ENCODE results near the gene CLDN2. TPM values are rescaled to one million over a fixed set of nuclear protein-coding genes. Genes with fewer than 3 reads are reported as not detected.

CLDN2 gene
- total RNA-seq, 1 experiment from 2014 or later: not detected

DNA sequence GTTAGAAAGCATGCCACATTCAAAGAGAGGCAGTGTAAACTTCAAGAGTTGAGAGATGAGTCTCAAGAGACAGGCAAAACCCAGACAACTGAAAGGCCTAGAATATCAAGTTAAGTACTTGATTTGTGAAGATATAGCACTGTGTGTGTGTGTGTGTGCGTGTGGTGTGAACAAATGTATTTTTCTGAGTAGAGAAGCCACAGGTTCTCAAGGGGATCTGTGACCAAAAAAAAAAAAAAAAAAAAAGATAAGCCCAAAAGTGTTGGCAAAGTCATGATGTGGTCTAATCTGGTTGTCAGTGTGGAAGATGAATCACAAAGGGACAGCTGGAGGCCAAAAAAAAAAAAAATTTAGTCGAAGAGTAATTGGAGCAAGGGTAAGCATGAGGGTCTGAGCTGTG, 20.9 kb upstream of the CLDN2 start:
- H3K36me3 ChIP-seq (ENCODE audit: insufficient read depth, low read length, poor library complexity, severe bottlenecking): no peaks in the 10 kb centered on the region
- H3K4me1 ChIP-seq (ENCODE audit: insufficient read depth, low read length, poor library complexity, severe bottlenecking): no peaks in the 10 kb centered on the region
- no peak overlapping the region for H3K4me3 ChIP-seq (ENCODE audit: low read depth, low read length, poor library complexity, severe bottlenecking)
- H3K27me3 ChIP-seq (replicated peaks; ENCODE audit: insufficient read depth, low read depth, low read length, poor library complexity): no peaks in the 10 kb centered on the region
- no peak overlapping the region for H3K27ac ChIP-seq (ENCODE audit: low read depth, low read length, poor library complexity, severe bottlenecking)
- ChIA-PET CTCF (interaction anchor here (0.7 to 1.5 kb wide), 2 partner anchors 61 to 773 kb away, joined by 7 to 14 read pairs; no protein-coding TSS in a partner anchor), POLR2A (ENCODE audit: low non-redundant PET) (no interaction called here)
- TF ChIP-seq CTCF (conservative IDR thresholded peaks at IDR 0.05; ENCODE audit: low read depth, low read length) (no peak), EZH2 (IDR thresholded peaks at IDR 0.05; ENCODE audit: borderline replicate concordance, low read depth, low read length, poor library complexity, severe bottlenecking) (no peak)
- no peak for DNase-seq (ENCODE audit: low spot score)
- no peaks in the 10 kb centered on the region for H3K9me3 ChIP-seq (ENCODE audit: low read depth, low read length, poor library complexity, severe bottlenecking)
- intact Hi-C loops (cut with micrococcal nuclease; ENCODE audit: unreplicated experiment): loop anchor here (10.0 kb wide), 2 partner anchors 546 to 876 kb away; partner anchors contain the start of genes FRMPD3, NCBP2L and TSC22D3
- BruUV-seq (replicated peaks): no TSS peak

GRCh38 chrX:106899841-106900240, 20.4 kb upstream of the CLDN2 start:
- POLR2A ChIA-PET (ENCODE audit: low non-redundant PET): no interaction called here
- intact Hi-C loops (cut with micrococcal nuclease; ENCODE audit: unreplicated experiment): loop anchor here (10.0 kb wide), 2 partner anchors 545 to 875 kb away; partner anchors contain the start of genes FRMPD3, NCBP2L and TSC22D3
- Histone ChIP-seq H3K4me1 (ENCODE audit: insufficient read depth, low read length, poor library complexity, severe bottlenecking) (no peaks in the 10 kb centered on the region), H3K27ac (ENCODE audit: low read depth, low read length, poor library complexity, severe bottlenecking) (no peak overlapping the region), H3K27me3 (replicated peaks; ENCODE audit: insufficient read depth, low read depth, low read length, poor library complexity) (no peaks in the 10 kb centered on the region), H3K4me3 (ENCODE audit: low read depth, low read length, poor library complexity, severe bottlenecking) (no peak overlapping the region), H3K9me3 (ENCODE audit: low read depth, low read length, poor library complexity, severe bottlenecking) (no peaks in the 10 kb centered on the region), H3K36me3 (ENCODE audit: insufficient read depth, low read length, poor library complexity, severe bottlenecking) (no peaks in the 10 kb centered on the region)
- CTCF ChIA-PET: interaction anchor here (0.7 kb wide), 1 partner anchor 773 kb away, joined by 14 read pairs; no protein-coding TSS in a partner anchor
- BruUV-seq (replicated peaks): no TSS peak
- DNase-seq (ENCODE audit: low spot score): no peak
- no peak for TF ChIP-seq EZH2 (IDR thresholded peaks at IDR 0.05; ENCODE audit: borderline replicate concordance, low read depth, low read length, poor library complexity, severe bottlenecking)
- no peak for TF ChIP-seq CTCF (conservative IDR thresholded peaks at IDR 0.05; ENCODE audit: low read depth, low read length)

- CTCF ChIA-PET: no interaction called here
- Histone ChIP-seq H3K9me3 (ENCODE audit: low read depth, low read length, poor library complexity, severe bottlenecking) (no peaks in the 10 kb centered on the region), H3K4me3 (ENCODE audit: low read depth, low read length, poor library complexity, severe bottlenecking) (no peak overlapping the region), H3K4me1 (ENCODE audit: insufficient read depth, low read length, poor library complexity, severe bottlenecking) (no peaks in the 10 kb centered on the region), H3K36me3 (ENCODE audit: insufficient read depth, low read length, poor library complexity, severe bottlenecking) (no peaks in the 10 kb centered on the region), H3K27me3 (replicated peaks; ENCODE audit: insufficient read depth, low read depth, low read length, poor library complexity) (no peaks in the 10 kb centered on the region), H3K27ac (ENCODE audit: low read depth, low read length, poor library complexity, severe bottlenecking) (no peak overlapping the region)
- intact Hi-C loops (cut with micrococcal nuclease; ENCODE audit: unreplicated experiment): no loop called here
- TF ChIP-seq CTCF (conservative IDR thresholded peaks at IDR 0.05; ENCODE audit: low read depth, low read length) (no peak), EZH2 (IDR thresholded peaks at IDR 0.05; ENCODE audit: borderline replicate concordance, low read depth, low read length, poor library complexity, severe bottlenecking) (no peak)
- no TSS peak for BruUV-seq (replicated peaks)
- DNase-seq (ENCODE audit: low spot score): no peak
- POLR2A ChIA-PET (ENCODE audit: low non-redundant PET): no interaction called here
Observed at GRCh38 chrX:106901341-106901740, 18.9 kb upstream of the CLDN2 start.

All from A673 (cell line).